HG02759 (cell line): ENCODE data around the gene DVL1.
"Not testable (repeated sequence)": the region's sequence is repeated elsewhere in the genome, so short reads cannot be mapped to it uniquely, and the experiment has no call there.

Source experiments
- ATAC-seq: cut with Tn5 transposase; IDR thresholded peaks from one replicate; pipeline ENCODE4 v1.9.1; 2021; ENCODE audit warnings: mild to moderate bottlenecking, moderate library complexity; ENCODE audit not compliant: unreplicated experiment

Gene DVL1

GRCh38 chr1:1328254-1328653 is 21.0 kb downstream of the DVL1 start:
- ATAC-seq, result no peak

GRCh38 chr1:1327291-1327690 is 21.9 kb downstream of the DVL1 start:
- ATAC-seq, result no peak

GRCh38 chr1:1326075-1326605 is 23.1 kb downstream of the DVL1 start:
- no peak for ATAC-seq

GRCh38 chr1:1325288-1326074 is 23.7 kb downstream of the DVL1 start:
- no peak for ATAC-seq

- peak; percentile 73 for ATAC-seq
Measured at GRCh38 chr1:1324524-1325287, 24.5 kb downstream of the DVL1 start, which contains the start of the genes CPTP and INTS11. CPTP (plus strand) TSS chr1:1324802; CDS start chr1:1326911, 2,109 bp downstream. INTS11 (minus strand) TSS chr1:1324660; CDS start chr1:1324608, 52 bp downstream.

- ATAC-seq, result no peak
Measured at GRCh38 chr1:1324084-1324523, 25.1 kb downstream of the DVL1 start.

GRCh38 chr1:1322952-1323351 is 26.3 kb downstream of the DVL1 start:
- ATAC-seq, result no peak

GRCh38 chr1:1322418-1322817 is 26.8 kb downstream of the DVL1 start:
- no peak for ATAC-seq

- ATAC-seq, result no peak
Measured at GRCh38 chr1:1321477-1321876, 27.7 kb downstream of the DVL1 start.

- ATAC-seq, result no peak
Measured at GRCh38 chr1:1320666-1321448, 28.4 kb downstream of the DVL1 start.

GRCh38 chr1:1319646-1319941 is 29.6 kb downstream of the DVL1 start:
- no peak for ATAC-seq

GRCh38 chr1:1318777-1319645 is 30.2 kb downstream of the DVL1 start:
- no peak for ATAC-seq

GRCh38 chr1:1318131-1318652 is 31.0 kb downstream of the DVL1 start:
- ATAC-seq, result no peak

GRCh38 chr1:1317420-1317819 is 31.8 kb downstream of the DVL1 start:
- ATAC-seq, result no peak

- ATAC-seq, result not testable (repeated sequence)
Measured at GRCh38 chr1:1316199-1316598, 33.0 kb downstream of the DVL1 start.

- no peak for ATAC-seq
Measured at GRCh38 chr1:1315435-1315954, 33.7 kb downstream of the DVL1 start.

GRCh38 chr1:1314678-1315335 is 34.4 kb downstream of the DVL1 start:
- no peak for ATAC-seq

GRCh38 chr1:1314237-1314586 is 35.0 kb downstream of the DVL1 start:
- ATAC-seq, result no peak

- no peak for ATAC-seq
Measured at GRCh38 chr1:1313500-1314236, 35.5 kb downstream of the DVL1 start.
